ENCODE results near the gene TRIM38. TPM values are rescaled to one million over a fixed set of nuclear protein-coding genes. Genes with fewer than 3 reads are reported as not detected.

The TRIM38 gene
- total and polyA plus RNA-seq, 2 of the 13 experiments (the other 11 are each of a cell fraction or from before 2014, with no cell fraction given), result 2.5 to 3.1 TPM

DNA sequence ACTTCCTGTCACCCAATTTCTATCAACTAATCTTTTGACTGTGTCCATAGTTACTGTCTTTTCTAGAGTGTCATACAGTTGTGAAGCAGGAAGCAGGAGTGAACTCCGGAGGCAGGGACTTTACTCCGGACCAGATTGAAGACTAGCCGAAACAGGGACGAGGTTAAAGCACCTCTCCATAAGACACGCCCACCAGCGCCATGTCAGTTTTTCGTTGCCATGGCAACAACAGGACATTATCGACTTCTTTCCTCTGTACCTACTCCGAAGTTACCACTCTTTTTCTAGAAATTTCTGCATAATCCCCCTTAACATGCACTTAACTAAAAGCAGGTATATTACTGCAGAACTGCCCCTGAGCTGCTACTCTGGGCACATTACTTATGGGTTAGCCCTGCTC, 25.2 kb downstream of the TRIM38 start:
- DNase-seq (ENCODE audit: low spot score) (no peak), FAIRE-seq (no peak), ATAC-seq (no peak)
- Histone ChIP-seq H3K27ac (ENCODE audit: extremely low read length, insufficient read depth, low read length) (no peak overlapping the region), H3K36me3 (replicated peaks in 1 of 2; ENCODE audit: control insufficient read depth in 1 of 2, insufficient read depth in 2 of 2, low read length in 2 of 2) (no peaks in the 10 kb centered on the region; a peak in 1 of 5 replicates), H3K79me2 (ENCODE audit: insufficient read depth, low read length) (no peaks in the 10 kb centered on the region), H3K9me3 (ENCODE audit: low read length) (no peaks in the 10 kb centered on the region), H4K20me1 (ENCODE audit: insufficient read depth, low read length) (no peaks in the 10 kb centered on the region), H3K9ac (ENCODE audit: insufficient read depth, low read depth, low read length) (no peak overlapping the region), H3K27me3 (ENCODE audit: control insufficient read depth in 1 of 2, insufficient read depth in 2 of 2, low read length in 2 of 2) (no peaks in the 10 kb centered on the region), H2AFZ (ENCODE audit: low read length) (no peak overlapping the region), H3K4me1 (ENCODE audit: insufficient read depth, low read length) (peaks cover 16% of the 10 kb centered on the region), H3K4me3 (replicated peaks in 1 of 3; ENCODE audit: insufficient read depth in 1 of 3, low read depth in 2 of 3, low read length in 3 of 3) (no peak overlapping the region), H3K4me2 (ENCODE audit: low read depth, low read length) (no peak overlapping the region)
- TF ChIP-seq ATF7 (IDR thresholded peaks at IDR 0.05), result no peak
- no peak for TF ChIP-seq ATF7 (CRISPR knock-in tag; IDR thresholded peaks at IDR 0.05)
- TF ChIP-seq ZMAT3 (CRISPR knock-in tag; conservative IDR thresholded peaks at IDR 0.05), result no peak
- TF ChIP-seq RFX1 (IDR thresholded peaks at IDR 0.05), result peak; percentile 62; the same call in 1 of the 2 replicates
- TF ChIP-seq PCBP1 (IDR thresholded peaks at IDR 0.05; ENCODE audit: borderline replicate concordance, low read depth, low read length), result no peak
- in situ Hi-C loops (cut with HindIII; ENCODE audit: extremely low pct_ligation_motif_present, low pct_unique_long_range_greater_than_20kb) (no loop called here), intact Hi-C loops (cut with micrococcal nuclease; ENCODE audit: unreplicated experiment) (no loop called here)
- BruUV-seq (replicated peaks), result no TSS peak
- CTCF ChIA-PET (ENCODE audit: low intra/inter-chr PET ratio, low total read pairs), result no interaction called here
- WGBS (ENCODE audit: low lambda C conversion rate), result 93% methylated on average over 9 of the region's 9 CpGs
- POLR2A ChIA-PET, result no interaction called here

DNA sequence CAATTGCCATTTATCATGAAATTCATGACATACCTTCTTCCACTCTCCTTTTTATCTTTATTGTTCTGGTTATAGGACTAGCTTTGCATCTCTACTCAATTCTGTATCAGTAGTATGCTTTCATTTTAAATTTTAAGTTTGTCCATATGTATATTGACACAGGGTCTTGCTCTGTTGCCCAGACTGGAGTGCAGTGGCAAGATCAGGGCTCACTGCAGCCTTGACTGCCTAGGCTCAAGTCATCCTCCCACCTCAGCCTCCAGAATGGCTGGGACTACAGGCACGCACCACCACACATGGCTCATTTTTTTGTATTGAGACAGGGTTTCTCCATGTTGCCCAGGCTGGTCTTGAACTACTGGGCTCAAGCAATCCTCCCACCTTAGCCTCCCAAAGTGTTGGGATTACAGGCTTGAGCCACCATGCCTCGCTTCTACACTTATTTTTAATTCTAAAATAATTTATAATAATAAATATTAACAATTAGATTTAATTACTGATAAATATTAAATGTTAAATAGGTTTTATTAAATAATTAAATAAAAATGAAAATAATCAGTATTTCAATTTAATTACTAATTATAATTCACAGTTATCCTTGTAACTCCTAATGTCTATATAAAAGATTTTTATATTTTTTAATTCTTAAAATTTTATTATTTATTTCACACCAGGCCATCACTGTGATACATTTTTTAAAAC, 27.7 kb downstream of the TRIM38 start:
- in situ Hi-C loops (cut with HindIII; ENCODE audit: extremely low pct_ligation_motif_present, low pct_unique_long_range_greater_than_20kb), result no loop called here
- CTCF ChIA-PET (ENCODE audit: low intra/inter-chr PET ratio, low total read pairs), result no interaction called here
- Histone ChIP-seq H3K4me3 (replicated peaks in 1 of 3; ENCODE audit: insufficient read depth in 1 of 3, low read depth in 2 of 3, low read length in 3 of 3) (no peak overlapping the region), H3K9me3 (ENCODE audit: low read length) (no peaks in the 10 kb centered on the region), H3K4me1 (ENCODE audit: insufficient read depth, low read length) (peaks cover 23% of the 10 kb centered on the region), H3K9ac (ENCODE audit: insufficient read depth, low read depth, low read length) (no peak overlapping the region), H3K27ac (ENCODE audit: extremely low read length, insufficient read depth, low read length) (no peak overlapping the region), H3K27me3 (ENCODE audit: control insufficient read depth in 1 of 2, insufficient read depth in 2 of 2, low read length in 2 of 2) (no peaks in the 10 kb centered on the region), H3K4me2 (ENCODE audit: low read depth, low read length) (no peak overlapping the region), H3K79me2 (ENCODE audit: insufficient read depth, low read length) (peaks cover 2% of the 10 kb centered on the region), H4K20me1 (ENCODE audit: insufficient read depth, low read length) (no peaks in the 10 kb centered on the region), H2AFZ (ENCODE audit: low read length) (no peak overlapping the region), H3K36me3 (replicated peaks in 1 of 2; ENCODE audit: control insufficient read depth in 1 of 2, insufficient read depth in 2 of 2, low read length in 2 of 2) (no peaks in the 10 kb centered on the region)
- no TSS peak for BruUV-seq (replicated peaks)
- FAIRE-seq (no peak), ATAC-seq (no peak), DNase-seq (ENCODE audit: low spot score) (no peak)
- intact Hi-C loops (cut with micrococcal nuclease; ENCODE audit: unreplicated experiment), result loop anchor here (5.0 kb wide), 3 partner anchors 48 to 98 kb away; no protein-coding TSS in a partner anchor
- POLR2A ChIA-PET, result interaction anchor here (2.8 kb wide), 1 partner anchor 29 kb away, joined by 41 read pairs; the partner anchor contains the start of gene TRIM38
- TF ChIP-seq TAF15 (IDR thresholded peaks at IDR 0.05; ENCODE audit: low read depth, low read length, poor library complexity, severe bottlenecking) (no peak), ZNF121 (CRISPR knock-in tag; IDR thresholded peaks at IDR 0.05) (peak; percentile 75)
- TF ChIP-seq, protein P1, sequence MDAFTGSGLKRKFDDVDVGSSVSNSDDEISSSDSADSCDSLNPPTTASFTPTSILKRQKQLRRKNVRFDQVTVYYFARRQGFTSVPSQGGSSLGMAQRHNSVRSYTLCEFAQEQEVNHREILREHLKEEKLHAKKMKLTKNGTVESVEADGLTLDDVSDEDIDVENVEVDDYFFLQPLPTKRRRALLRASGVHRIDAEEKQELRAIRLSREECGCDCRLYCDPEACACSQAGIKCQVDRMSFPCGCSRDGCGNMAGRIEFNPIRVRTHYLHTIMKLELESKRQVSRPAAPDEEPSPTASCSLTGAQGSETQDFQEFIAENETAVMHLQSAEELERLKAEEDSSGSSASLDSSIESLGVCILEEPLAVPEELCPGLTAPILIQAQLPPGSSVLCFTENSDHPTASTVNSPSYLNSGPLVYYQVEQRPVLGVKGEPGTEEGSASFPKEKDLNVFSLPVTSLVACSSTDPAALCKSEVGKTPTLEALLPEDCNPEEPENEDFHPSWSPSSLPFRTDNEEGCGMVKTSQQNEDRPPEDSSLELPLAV (CRISPR knock-in tag; conservative IDR thresholded peaks at IDR 0.05; ENCODE audit: low read depth), result no peak
- 97% methylated on average over 2 of the region's 2 CpGs for WGBS (ENCODE audit: low lambda C conversion rate)
